D341Med (cell line): Measurements from ENCODE around the gene GPR153.
"Not testable (repeated sequence)": the region's sequence is repeated elsewhere in the genome, so short reads cannot be mapped to it uniquely, and the experiment has no call there.

ENCODE experiments used
- DNase-seq: peaks from one replicate; pipeline ENCODE4 v3.0.0; 2012; ENCODE audit warnings: low spot score

The GPR153 gene

GRCh38 chr1:6260961-6261614 lies at the start of gene GPR153:
TSS of gene GPR153 (minus strand) at chr1:6261098. CDS start at chr1:6254905, 6,193 bp downstream.
- peak; percentile 85 for DNase-seq

GRCh38 chr1:6310116-6310848 lies 49.4 kb upstream of the GPR153 start:
- no peak for DNase-seq

GRCh38 chr1:6309564-6309963 lies 48.7 kb upstream of the GPR153 start:
- DNase-seq = no peak

- no peak for DNase-seq
Measured at GRCh38 chr1:6308449-6308848, 47.6 kb upstream of the GPR153 start.

DNA sequence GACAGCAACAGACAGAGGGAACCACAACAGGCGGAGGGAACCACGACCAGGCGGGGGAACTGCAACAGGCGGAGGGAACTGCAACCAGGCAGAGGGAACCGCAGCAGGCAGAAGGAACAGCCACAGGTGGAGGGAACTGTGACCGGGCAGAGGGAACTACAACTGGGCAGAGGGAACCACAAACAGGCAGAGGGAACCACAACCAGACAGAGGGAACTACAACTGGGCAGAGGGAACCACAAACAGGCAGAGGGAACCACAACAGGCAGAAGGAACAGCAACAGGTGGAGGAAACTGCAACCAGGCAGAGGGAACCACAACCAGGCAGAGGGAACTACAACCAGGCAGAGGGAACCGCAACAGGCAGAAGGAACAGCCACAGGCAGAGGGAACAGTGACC lies 46.8 kb upstream of the GPR153 start:
- DNase-seq = not testable (repeated sequence)

DNA sequence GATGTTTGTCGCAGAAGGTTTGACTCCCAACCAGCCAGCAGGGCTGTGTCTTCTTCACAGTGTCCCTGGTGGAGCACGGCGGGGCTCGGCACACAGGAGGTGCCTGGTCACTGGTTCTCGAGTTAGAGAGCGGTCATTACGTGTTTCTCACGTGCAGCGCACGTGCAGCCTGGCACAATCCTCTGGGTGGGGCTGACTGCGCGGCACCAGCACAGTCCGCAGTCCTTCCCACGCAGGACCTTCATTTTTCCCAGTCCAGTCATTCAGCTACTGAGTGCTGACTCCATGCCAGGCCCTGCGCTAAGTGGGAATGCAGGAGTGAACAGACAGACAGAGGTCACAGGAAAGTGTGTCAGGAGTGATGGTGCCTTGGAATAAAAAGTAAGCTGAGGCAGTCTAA lies 46.2 kb upstream of the GPR153 start:
- DNase-seq = no peak

DNA sequence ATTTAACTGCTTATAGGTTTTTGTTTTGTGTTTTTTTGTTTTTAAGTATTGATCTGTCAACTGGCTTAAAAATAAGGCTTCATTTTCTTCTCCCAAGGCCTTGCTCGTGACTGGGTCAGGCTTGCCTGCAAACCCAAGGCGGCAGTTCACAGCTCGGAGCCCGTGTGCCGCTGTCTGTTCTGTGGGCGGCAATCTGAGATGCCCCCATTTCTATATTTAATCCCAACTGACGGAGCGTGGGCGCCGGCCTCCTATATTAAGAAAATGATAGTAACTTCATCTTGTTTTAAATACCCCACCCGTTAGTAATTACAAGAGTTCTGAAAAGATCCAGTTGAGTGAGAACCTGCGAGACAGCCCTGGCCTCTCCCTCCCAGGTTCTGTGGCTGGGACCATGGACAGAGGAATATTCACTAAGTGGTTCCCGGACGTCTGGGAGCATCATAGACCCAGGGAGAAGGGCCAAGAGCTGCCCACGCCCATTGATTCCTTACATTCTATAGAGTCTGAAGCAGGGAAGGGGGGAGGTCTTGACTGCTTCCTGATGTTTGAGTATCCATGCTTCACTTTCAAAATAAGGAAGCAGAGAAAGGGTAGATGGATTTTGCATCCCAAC lies 42.6 kb upstream of the GPR153 start:
- no peak for DNase-seq

DNA sequence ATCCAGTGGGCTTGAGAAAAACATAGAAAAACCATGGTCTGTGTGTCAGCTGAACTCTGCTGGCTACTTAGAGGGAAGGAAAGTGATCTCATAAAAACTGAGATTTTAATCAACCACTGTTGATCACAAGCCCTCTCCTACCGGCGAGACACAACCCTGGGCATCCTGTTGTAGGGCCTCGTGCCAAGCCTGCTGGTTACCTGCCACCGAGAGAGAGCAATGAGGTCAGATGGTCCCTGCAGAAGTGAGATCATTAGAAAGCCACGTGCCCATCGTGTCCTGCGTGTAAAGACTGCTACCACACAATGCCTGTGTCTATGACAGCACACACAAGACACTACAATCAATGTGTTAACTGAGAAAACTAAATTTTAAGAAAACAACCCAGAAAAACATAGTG lies 41.7 kb upstream of the GPR153 start:
- DNase-seq = no peak

DNA sequence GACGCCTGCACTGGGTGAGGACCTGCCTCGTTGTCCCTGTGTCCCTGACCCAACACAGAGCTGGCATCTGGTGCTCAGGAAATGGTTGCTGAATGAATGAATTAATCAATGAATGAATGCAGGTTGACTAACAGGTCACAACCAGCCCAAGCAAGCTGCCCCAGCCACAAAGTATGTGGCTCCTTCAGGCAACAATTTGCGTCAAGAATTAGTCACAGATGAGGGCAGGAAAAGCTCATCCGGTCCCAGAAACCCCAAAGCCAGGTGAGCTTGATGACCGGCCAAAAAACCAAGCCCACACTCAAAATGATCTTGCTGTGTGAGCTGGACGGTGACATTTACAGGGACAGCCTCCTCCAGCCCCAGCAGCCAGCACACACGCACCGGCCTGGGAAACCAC lies 40.6 kb upstream of the GPR153 start:
- no peak for DNase-seq

DNA sequence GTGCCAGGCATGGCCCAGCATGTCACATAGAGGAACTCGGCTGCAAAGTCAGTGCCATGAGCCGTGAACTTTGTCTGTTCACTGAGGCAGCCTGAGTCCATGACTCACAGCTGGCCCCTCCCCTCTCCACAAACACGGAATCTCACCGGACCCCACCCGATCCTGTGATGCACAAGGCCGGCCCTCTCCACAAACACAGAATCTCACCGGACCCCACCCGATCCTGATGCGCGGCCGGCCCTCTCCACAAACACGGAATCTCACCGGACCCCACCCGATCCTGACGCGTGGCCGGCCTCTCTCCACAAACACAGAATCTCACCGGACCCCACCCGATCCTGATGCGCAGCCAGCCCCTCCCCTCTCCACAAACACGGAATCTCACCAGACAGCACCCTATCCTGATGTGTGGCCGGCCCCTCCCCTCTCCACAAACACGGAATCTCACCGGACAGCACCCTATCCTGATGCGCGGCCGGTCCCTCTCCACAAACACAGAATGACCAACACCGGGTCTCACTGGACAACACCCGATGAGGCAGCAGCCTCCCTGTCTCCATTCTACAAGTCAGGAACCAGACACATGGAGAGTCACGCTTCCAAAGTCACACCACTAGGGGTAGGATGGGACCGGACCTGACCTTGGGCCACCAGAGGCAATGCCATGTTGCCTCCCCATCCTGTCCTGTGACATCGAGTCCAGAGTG lies 39.6 kb upstream of the GPR153 start:
- no peak for DNase-seq

GRCh38 chr1:6299557-6300165 lies 38.8 kb upstream of the GPR153 start:
- no peak for DNase-seq

- DNase-seq = no peak
Measured at GRCh38 chr1:6298940-6299465, 38.1 kb upstream of the GPR153 start.

DNA sequence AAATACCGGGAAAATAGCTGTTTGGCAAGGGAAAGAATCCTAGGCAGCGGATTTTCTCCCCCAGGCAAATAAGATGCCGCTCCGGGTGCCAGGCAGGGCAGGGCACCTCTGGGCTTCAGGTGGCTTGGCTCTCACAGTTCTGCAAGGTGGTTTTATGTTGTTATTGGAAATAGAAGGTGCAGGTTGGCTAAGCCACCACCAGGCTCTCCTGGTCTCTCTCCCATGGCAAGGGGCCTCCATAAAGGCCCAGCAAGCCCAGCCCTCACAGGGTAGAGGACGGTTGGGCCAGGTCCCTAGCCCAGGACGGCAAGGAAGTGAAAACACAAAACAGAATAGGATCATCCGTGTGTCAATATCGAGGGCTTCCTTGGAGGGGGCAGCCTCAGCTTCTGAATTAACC lies 37.6 kb upstream of the GPR153 start:
- no peak for DNase-seq

DNA sequence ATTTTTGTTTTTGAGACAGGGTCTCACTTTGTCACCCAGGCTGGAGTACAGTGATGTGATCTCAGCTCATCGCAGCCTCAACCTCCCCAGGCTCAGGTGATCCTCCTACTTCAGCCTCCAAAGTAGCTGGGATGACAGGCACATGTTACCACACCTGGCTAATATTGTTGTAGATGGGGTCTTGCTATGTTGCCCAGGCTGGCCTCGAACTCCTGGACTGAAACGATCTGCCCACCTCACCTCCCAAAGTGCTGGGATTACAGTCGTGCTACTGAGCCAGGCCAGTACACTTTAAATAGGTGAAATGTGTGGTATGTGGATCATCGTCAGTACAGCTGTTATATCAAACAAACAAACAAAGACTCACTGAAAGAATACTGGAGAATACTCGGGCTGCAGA lies 35.0 kb upstream of the GPR153 start:
- no peak for DNase-seq

GRCh38 chr1:6294890-6295556 lies 34.1 kb upstream of the GPR153 start:
- DNase-seq = no peak

DNA sequence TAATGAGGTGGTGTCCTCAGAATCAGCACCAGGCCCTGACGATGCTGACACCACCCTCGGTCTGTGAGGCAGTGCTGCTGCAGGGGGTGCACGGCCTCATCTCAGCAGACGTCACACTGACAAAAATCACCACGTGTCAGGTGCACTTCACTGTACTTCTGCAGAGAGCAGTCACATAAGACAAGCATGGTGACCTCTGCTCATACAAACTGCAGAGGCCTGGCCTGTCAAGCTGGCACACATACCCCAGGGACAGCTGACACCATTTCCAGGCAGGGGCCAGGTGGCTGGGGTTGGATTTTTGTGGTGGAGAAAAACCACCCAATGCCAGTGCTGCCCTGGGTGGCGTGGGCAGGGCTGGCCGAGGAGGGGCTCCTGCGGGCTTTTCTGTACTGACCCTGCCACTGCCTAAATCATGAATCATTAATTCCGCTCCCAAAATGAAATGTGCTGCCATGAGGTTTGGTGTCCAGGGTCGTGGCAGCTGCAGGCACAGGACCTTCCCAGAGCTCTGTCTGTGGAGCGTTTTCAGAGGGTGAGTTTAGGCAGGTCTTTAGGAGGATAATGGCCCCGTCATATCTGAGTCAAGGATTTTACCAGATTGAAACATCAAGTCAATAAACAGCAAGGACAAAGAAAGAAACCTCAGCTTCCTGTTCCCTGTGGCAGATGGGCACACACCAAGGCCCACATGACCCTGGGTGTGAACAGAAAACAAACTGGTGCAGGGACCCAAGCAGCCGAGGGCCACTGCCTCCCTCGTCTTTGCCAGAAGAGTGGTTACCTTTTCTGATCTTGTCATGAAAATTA lies 33.4 kb upstream of the GPR153 start:
- DNase-seq = no peak

DNA sequence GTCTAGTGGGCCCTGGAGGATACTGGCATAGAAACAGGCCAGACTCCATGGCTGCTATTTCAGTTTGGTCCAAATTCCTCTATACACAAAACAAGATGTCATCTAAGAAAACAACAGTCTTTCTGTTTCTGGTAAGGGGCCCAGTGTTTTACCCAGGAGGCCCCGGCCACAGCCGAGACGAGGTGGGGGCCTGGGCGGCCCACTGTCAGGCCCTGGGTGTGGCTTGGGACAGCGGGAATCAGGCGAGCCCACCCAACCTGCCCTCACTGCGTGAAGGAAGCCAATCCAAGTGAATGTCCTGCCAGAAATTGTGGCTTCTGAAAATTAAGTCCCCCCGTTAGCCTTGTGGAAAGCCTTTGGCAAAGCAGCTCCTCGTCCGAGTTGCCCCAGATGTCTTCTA lies 31.2 kb upstream of the GPR153 start:
- no peak for DNase-seq

DNA sequence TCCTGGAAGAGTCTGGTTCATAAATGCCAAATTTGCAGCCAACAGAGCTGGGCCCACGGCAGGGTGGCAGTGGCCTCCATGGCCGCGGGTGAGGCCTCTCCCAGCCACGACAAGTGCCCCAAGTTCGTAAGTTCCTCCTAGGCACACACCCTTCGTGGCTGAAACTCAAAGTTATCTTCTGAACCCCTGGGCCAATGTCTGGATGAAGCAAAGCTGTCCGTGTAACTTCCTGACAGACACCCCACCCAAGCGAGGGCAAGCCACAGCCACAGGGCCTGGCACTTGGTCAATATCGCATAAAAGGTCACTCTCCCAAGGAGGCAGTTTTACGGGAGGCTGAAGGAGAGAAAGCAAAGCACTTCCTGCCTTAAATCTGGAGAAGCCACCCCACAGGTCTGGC lies 27.8 kb upstream of the GPR153 start:
- no peak for DNase-seq

DNA sequence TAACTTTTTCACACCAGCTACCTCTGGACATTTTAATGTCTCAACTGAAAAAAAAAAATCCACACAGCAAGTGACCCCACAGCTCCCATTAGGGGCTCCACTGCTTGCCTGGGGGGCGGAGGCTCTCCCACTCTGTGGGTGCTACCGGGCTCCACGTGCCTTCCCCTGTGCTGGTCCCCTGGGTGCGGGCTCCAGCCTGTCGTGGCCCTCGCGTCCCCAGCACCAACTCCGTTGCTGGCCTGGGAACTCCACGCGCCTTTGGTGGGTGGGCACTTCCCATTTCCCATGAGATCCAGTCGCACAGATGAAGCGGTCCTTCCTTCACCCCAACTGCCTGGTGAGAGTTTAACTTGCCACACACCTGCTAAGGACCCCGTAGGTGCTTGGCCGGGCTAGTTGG lies 27.1 kb upstream of the GPR153 start:
- DNase-seq = no peak

DNA sequence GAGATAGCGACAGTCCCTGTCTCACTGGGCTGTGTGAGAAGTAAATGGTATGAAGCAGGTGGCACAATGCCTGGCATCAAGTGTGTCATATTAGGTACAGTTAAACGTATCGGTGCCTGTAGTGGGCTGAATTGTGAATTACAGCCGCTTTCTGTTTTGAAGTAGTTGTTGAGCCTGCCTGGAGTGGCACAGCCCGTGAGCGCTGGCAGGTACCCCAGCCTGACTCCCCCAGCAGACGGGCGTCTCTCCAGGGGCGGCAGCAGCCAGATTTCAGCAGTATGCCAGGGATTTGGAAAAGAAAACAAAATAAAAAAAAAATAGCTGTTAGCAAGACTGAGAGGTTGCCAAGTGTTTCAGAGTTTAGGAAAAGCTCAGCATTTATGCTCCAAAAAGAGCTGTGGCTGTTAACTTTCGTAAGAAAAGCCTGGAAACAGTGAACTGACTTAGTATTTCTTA lies 26.6 kb upstream of the GPR153 start:
- DNase-seq = no peak

GRCh38 chr1:6287029-6287428 lies 26.1 kb upstream of the GPR153 start:
- DNase-seq = no peak
